ENCODE measurements around the gene INPP5B.
A peak's percentile ranks its signal among the peaks of the same experiment; 100 is the strongest.
"Not testable (repeated sequence)": the region's sequence is repeated elsewhere in the genome, so short reads cannot be mapped to it uniquely, and the experiment has no call there.

INPP5B gene

DNA sequence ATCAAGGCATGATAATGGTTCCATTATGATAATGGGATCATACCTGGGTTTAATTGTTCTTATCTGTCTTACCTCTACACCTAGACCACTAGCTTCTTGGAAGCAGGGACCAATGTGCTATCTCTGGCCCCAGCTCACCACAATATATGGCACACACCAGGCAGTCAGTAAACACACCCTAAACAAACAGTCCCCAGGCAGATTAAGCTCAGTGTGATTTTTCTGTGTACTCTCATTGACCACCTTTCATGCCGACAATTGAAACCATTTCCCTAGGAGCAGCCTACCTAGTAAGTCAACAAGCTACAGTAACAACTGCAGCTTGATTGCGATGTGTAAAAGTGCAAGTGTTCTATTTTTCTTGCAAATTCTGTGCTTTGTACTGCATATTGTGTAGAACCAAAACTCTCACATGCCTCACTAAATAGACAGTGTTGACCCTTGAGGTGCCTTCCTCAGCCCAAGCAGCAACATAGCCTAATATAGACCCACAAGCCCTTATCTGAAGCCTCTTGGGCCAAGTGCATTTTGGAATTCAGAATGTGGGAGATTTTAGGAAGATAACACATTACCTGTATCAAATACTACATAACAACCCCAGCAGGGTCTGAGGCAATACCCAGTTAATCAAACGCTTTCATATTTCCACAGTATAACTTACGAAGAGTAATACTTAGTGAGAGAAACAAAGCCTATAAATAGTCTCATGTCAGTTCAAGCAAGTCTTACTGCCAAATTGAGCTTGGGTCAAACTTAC lies 32.0 kb downstream of the INPP5B start:
- no peak for DNase-seq (ENCODE audit: low spot score)

DNA sequence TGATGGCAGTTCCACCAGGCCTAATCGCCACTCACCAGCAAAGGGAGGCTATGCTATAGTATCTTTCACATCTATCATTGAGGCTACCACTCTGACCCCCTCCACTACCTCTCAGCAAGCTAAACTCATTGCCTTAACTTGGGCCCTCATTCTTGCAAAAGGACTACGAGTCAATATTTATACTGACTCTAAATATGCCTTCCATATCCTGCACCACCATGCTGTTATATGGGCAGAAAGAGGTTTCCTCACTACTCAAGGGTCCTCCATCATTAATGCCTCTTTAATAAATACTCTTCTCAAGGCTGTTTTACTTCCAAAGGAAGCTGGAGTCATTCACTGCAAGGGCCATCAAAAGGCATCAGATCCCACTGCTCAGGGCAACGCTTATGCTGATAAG lies 35.4 kb downstream of the INPP5B start:
- DNase-seq (ENCODE audit: low spot score) = not testable (repeated sequence)

DNA sequence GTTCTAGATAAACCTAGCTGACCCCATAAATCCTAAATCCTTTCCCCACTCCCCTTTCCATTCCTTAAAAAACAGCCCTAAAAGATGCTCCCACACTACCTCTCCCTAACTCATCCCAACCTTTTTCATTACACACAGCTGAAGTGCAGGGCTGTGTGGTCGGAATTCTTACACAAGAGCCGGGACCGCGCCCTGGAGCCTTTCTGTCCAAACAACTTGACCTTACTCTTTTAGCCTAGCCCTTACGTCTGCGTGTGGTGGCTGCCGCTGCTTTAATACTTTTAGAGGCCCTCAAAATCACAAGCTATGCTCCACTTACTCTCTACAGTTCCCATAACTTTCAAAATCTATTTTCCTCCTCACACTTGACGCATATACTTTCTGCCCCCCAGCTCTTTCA lies 36.0 kb downstream of the INPP5B start:
- not testable (repeated sequence) for DNase-seq (ENCODE audit: low spot score)

DNA sequence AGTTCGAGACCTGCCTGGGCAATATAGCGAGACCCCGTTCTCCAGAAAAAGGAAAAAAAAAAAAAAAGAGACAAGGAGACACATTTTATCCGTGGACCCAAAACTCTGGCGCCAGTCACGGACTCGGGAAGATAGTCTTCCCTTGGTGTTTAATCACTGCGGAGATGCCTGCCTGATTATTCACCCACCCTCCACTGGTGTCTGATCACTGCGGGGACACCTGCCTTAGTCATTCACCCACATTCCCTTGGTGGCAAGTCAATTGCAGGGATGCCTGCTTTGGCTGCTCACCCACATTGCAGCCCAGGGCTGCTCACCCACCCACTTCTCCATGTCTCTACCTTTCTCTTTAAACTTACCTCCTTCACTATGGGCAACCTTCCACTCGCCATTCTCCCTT lies 38.3 kb downstream of the INPP5B start:
- DNase-seq (ENCODE audit: low spot score) = not testable (repeated sequence)

DNA sequence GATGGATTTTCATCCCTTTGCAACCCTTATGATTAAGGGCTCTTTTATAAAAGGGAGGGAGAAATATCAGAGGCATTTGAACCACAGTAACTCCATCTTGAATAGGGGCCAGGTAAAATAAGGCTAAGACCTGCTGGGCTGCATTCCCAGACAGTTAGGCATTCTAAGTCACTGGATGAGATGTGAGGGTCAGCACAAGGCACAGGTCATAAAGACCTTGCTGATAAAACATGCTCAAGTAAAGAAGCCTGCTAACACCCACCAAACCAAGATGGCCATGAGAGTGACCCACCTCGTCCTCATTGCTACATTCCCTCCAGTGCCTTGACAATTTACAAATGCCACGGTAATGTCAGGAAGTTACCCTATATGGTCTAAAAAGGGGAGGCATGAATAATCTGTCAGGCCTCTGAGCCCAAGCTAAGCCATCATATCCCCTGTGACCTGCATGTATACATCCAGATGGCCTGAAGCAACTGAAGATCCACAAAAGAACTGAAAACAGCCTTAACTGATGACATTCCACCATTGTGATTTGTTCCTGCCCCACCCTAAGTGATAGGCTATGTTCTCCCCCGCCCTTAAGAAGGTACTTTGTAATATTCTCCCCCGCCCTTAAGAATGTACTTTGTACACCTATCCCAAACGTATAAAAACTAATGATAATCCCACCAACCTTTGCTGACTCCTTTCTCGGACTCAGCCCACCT lies 39.3 kb downstream of the INPP5B start:
- not testable (repeated sequence) for DNase-seq (ENCODE audit: low spot score)

DNA sequence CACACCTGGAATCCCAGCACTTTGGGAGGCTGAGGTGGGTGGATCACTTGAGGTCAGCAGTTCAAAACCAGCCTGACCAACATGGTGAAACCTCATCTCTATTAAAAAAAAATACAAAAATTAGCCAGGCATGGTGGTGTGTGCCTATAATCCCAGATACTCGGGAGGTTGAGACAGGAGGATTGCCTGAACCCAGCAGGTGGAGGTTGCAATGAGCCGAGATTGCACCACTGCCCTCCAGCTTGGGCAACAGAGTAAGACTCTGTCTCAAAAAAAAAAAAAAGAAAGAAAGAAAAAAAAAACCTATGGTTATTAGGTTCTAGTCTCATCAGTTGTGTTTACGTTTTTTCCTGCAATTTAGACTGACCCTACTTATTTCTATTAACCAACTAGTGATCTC lies 40.3 kb downstream of the INPP5B start:
- not testable (repeated sequence) for DNase-seq (ENCODE audit: low spot score)

DNA sequence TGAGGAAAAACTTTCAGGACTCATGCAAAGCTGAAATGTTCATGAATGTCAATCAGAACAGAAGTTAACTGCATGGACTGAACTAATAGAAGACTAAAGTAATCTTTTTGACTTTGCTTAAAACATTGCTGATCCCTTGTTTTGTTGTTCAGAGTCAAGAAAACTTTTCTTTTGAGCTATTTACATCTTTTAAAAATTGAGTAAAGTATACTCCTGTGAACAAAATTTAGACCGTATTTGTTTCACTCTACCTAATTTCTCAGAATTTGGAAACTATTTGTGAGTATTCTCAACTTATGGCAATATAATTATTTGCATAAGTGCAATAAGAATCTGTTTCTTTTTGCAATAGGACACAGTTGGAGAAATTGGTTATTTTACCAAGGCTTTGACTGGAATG lies 41.1 kb downstream of the INPP5B start:
- no peak for DNase-seq (ENCODE audit: low spot score)

DNA sequence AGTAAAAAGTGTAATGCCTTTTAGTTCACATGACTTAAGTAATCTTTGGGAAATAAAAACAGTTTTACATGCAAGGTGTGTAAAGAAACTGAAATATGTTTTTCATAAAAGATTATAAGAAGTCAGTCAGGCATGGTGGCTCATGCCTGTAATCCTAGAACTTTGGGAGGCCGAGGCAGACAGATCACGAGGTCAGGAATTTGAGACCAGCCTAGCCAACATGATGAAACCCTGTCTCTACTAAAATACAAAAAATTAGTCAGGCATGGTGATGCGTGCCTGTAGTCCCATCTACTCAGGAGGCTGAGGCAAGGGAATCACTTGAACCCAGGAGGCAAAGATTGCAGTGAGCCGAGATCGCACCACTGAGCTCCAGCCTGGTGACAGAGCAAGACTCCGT lies 42.9 kb downstream of the INPP5B start:
- DNase-seq (ENCODE audit: low spot score) = not testable (repeated sequence)

DNA sequence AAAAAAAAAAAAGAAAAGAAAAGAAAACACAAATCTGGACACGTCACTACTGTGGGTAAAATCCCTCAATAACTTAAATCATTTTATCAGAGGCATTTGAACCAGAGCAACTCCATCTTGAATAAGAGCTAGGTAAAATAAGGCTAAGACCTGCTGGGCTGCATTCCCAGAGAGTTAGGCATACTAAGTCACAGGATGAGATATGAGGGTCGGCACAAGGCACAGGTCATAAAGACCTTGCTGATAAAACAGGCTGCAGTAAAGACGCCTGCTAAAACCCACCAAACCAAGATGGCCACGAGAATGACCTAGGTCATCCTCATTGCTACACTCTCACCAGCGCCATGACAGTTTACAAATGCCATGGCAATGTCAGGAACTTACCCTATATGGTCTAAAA lies 43.9 kb downstream of the INPP5B start:
- no peak for DNase-seq (ENCODE audit: low spot score)

DNA sequence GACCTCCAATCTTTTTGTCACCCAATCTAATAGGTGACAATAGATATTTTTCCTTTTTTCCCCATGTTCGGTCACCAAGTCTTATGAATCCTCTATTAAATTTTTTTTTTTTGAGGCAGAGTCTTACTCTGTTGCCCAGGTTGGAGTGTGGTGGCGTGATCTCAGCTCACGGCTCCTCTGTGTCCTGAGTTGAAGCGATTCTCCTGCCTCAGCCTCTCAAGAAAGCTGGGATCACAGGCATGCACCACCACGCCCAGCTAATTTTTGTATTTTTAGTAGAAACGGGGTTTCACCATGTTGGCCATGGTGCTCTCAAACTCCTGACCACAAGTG lies 45.0 kb downstream of the INPP5B start:
- no peak for DNase-seq (ENCODE audit: low spot score)

DNA sequence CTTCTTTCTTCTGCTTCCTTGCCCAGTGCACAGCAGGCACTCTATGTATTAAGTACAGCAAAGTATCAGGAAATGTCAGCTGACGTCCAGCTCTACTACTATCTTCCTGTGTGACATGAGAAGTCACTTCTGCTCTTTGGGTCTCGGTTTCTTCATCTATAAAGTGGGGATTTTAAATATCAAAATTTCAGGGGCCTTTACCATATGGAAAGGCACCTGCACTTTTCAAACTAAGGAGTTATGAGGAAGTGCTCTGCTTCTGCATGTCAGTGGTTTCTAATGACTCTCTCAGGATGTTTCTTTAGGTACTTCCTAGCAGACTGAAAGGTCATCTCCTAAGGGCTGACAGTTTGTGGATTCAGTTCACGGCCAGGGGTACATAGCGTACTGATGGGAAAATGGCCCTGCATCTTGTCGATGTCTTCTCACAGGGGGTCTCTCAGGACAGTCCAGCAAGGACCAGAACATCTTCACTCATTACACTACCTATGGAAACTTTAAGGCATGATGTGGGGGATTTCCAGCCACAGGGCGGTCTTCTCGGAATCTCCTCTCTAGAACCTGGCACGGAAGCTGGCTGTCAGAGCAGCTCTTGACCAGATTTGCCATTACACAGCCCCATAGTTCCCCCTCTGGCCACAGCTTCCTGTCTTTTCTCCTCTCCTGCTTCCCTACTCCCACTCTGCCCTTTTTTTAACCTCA lies 45.5 kb downstream of the INPP5B start:
- DNase-seq (ENCODE audit: low spot score) = no peak

DNA sequence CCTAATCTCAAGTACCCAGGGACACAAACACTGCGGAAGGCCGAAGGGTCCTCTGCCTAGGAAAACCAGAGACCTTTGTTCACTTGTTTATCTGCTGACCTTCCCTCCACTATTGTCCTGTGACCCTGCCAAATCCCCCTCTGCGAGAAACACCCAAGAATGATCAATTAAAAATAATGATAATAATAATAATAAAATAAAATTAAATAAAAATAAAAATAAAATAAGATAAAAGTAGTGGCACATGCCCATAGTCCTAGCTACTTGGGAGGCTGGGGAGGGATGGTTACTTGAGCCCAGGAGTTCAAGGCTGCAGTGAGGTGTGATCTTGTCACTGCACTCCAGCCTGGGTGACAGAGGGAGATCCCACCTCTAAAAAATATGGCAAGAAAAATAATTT lies 49.3 kb downstream of the INPP5B start:
- DNase-seq (ENCODE audit: low spot score) = not testable (repeated sequence)

DNA sequence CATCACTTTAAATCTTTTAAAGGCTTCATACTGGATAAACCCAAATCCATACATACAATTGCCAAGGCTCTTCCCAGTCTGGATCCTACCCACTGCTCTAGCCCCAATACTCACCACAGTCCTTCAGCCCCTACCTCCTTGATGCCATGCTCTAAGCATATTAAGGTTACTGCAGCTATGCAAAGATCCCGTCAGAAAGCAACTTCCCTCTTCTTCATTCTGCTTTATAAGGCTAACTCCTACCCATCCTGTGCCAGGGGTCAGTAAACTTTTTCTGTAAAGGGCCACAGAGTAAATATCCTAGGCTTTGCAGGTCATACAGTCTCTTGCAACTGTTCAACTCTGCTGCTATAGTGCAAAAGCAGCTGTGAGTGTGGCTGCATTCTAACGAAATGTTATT lies 53.2 kb downstream of the INPP5B start:
- no peak for DNase-seq (ENCODE audit: low spot score)

DNA sequence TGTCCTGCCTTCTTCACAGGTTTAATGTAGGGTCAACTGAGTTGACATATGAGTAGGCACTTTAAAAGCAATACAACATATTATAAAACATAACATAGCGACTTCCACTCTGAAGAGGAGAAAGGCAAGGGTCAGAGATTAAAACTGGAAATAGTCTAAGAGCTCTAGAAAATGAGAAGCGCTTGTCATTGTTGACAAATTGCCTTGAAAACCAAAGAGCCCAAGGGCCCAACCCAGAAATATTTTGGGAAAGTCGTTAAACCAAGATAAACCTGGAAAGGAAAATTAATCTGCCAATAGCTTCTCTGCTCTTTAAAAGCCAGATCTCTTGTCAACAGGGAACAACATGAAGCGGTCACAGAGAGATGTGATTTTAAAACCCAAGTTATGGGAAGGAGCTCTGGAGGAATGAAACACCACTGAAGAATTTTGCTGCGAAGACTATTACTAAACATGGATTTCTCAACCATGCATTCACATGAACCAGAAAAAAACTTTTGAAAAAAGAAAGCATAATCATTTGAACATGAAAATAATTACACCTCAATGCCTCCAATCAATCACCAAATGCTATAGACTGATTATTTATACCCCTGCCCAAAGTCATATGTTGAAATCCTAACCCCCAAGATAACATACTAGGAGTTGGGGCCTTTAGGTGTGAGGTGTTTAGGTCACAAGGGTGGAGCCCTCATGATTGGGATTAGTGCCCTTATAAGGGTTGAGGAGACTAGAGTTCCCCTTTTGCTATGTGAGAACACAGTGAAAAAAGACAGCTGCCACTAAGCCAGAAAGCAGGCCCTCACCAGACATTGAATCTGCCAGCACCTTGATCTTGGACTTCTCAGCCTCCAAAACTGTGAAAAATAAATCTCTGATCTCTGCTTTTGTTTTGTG lies 54.5 kb downstream of the INPP5B start:
- DNase-seq (ENCODE audit: low spot score) = no peak

DNA sequence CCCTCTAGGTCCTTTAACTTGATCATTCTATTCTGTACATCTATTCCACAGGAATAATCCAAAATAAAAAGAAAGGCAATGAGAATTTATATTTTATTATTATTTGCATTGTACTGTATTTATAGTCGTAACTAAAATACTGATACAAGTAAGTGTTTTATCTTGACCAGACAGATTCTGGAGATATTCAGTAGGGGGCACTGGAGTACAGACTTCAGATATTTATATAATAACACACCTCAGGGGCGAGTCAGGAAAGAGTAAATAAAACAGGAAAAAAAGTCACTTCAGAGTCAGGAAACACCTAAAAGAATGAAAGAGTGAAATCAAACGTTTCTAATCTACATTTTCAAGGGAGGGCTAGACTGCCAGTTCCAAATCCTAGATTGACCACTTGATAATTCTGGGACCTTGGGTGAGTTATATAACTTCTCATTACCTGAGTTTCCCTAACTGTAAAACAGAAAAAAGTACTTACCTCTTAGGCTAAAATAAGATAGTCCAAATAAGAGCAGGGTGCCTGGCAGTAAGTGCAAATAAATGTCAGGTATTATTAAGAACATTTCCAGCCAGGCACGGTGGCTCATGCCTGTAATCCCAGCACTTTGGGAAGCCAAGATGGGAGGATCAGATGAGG lies 56.4 kb downstream of the INPP5B start:
- DNase-seq (ENCODE audit: low spot score) = peak; percentile 8

DNA sequence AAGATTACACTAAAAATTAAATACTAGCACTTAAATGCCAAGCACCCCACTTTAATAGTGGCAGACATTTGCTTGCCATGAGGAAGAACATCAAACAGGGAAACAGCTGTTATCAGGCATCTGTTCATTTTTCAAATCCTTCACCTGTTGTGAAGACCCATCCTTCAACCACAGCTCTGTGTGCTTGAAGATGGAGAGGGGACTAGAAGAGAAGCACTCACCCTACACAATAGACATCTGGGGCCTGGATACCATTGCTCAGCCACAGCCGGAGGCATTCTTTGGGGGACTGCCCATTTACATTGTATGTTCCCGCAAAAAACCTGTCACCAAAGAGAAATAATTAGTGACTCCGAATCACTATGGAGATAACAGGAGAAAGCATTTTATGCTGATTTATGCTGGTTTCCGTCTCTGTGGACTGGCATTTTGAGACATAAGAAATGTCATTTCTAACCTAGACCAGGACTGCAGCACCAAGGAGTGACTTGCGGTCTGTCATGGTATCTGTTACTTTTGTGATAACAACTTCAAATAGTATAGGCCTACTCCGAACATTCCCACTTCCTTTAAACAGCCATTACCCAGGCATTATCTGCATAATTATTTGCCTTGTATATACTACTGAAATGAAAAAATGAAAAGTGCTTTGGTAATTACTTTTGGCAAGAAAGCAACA lies 58.7 kb downstream of the INPP5B start:
- no peak for DNase-seq (ENCODE audit: low spot score)

DNA sequence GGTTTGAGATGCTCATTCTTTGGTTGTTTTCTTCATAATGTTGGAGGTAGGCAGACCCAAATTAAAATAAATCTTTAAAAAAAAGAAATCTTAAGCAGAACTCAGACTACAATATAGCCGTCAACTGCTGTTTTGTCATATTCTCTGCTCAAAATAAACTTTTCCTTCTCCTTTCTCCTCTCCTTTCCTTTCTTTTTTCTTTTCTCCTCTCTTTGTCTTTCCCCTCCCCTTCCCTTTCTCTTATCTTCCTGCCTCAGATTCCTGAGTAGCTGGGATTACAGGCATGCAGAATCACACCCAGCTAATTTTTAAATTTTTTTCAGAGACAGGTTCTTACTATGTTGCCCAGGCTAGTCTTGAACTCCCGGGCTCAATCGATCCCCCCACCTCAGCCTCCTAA lies 62.7 kb downstream of the INPP5B start:
- DNase-seq (ENCODE audit: low spot score) = no peak

DNA sequence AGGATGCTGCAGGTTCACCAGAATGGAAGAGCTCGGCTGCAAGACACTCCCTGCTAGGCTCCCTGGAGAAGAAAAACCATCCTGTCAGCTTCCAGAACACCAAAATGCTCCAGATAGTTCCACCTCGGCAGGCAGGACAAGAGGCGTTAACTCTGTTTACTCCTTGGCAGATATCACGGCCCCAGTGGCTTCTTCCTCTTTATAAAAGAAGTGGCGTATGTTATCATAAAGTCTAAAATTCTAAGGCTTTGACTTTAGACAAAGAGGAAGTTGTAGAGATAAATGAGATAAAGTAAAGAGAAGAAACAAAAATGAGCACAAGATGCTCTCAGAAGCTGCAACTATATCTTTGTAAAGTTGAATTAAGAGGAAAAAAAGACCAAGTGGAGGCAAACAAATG lies 63.2 kb downstream of the INPP5B start:
- no peak for DNase-seq (ENCODE audit: low spot score)

DNA sequence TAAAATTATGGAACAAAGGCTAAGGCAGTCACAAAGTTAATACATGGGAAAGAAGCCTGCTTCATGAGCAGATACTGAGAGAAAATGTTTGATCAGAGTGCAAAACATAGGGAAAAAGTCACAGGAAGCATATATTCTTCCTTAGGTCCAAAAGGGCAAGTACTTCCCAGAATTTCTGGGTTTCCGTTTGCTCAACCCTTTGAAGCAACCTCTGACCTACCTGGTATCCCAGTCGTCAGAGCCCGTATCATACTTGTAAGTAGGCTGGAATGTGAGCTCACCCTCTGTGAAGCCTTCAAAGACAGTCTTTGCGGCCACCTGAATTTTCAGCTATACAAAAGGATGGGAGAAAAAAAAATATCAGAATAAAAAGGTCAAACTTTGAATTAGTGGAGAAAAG lies 67.0 kb downstream of the INPP5B start:
- no peak for DNase-seq (ENCODE audit: low spot score)

DNA sequence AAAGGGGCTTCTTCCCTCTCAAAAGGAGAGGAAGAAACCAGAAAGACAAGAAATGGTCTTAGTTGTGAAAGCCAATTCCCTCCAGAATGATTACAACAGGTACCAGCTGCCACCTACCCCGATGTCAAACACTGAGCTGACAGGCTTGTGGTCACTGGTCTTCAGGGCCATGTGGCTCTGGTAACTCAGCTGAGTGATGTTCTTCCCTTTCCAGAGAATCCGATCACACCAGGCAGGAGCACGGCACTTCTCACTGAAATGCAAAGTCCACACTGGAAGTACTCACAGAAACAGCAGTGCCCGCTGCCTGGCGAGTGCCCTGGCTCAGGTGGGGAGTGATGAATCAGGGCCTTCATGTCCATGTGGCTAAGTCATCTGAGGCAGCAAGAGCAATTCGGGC lies 68.8 kb downstream of the INPP5B start:
- no peak for DNase-seq (ENCODE audit: low spot score)

DNA sequence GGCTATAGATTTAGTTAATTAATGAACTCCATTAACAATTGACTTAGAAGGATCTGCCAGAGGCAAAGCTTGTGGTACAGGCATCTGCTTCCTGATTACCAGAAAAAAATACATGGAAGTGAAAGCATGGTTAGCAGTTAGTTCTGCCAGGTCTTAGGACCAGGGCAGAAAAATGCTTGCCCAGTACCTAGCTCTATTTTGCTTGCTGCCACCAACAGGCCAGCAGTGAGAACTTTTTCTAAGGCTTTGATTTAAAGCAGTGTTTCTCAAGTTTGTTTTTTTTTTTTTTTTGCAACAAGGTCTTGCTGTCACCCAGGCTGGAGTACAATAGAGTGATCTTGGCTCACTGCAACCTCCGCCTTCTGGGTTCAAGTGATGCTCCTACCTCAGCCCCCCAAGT lies 71.0 kb downstream of the INPP5B start:
- no peak for DNase-seq (ENCODE audit: low spot score)

All from SK-N-DZ (cell line).